NCI-H345 (cell line): ENCODE measurements around the gene METTL15.
"Not testable (repeated sequence)": the region's sequence is repeated elsewhere in the genome, so short reads cannot be mapped to it uniquely, and the experiment has no call there.

ENCODE experiments used
- DNase-seq: peaks from one replicate; lab custom pipeline; 2025; lab: John Stamatoyannopoulos, UW

Gene METTL15

DNA sequence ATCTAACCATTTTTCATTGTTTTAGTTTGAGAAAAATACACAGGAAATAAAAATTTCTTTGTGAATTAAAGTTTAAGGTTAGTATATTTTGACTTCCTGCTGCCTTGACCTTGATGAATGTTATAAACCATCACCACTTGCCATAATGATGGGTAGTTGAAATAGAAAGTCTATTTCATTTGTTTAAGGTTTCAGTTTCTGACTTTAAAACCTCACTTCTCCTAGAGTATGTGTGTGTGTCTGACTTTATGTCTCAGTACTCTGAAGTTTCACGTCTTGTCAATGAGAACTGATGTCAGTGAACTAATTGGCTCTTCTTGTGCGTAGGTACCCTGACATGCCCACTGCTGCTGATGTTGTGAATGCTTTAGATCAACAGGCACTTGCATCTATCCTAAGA, 188.2 kb downstream of the METTL15 start:
- no peak for DNase-seq

DNA sequence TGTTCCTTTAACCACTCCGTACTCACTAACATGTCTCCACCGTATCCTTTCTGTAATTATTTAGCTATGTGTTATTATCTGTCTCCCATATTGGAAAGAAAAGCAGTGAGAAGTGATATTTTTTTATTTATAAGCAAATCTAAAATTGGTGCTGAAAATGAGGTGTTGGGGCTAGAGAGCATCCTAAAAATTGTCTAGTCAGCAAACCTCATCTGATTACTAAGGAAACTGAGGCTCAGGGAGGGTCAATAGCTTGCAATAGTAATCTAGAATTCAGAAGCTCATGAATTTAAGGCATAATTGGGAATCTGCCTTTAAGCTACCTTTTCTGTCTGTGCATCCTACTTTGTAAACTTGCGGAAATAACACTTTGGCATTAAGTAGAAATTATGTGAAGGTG, 190.0 kb downstream of the METTL15 start:
- no peak for DNase-seq

DNA sequence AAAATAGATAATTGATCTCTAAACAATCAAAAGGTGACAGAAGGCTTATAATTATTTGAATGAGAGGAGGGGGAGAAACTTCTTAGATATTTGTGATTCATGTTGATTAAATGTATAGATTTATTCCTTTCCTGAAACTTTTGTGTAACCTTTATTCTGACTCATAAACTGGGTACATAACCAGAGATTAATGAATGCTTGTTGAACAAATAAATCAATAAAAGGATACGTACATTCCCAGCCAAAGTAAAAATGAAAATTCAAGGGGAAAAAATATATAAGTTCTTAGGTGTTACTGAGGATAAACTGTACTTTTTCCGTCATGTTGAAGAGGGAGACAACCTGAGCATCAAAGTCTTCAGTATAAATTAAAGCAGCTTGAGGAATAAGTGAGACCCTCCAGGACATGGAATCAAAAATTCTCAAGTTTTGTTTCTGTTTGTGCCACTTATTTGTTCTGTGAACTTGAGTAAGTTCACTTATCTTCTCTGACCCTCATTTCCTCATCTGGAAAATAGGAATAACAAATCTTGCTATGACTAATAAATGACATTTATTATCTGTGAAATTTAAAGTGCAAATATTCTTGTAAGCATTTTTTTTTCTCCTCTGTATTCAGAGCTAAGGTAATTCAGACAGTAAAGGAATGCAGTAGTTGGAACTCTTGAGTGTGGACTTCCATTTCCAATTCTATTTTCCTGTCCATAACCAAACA, 195.4 kb downstream of the METTL15 start:
- DNase-seq: no peak

DNA sequence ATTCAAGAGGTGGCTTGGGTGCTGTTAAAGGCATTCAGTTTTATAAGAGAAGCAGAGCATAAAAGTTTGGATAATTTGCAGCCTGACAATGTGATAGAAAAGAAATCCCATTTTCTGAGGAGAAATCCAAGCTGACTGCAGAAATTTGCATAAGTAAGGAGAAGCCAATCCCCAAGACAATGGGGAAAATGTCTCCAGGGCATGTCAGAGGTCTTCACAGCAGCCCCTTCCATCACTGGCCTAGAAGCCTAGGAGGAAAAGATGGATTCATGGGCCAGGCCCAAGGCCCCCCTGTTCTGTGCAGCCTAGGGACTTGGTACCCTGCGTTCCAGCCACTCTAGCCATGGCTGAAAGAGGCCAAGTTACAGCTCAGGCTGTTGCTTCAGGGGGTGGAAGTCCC, 207.3 kb downstream of the METTL15 start:
- no peak for DNase-seq

DNA sequence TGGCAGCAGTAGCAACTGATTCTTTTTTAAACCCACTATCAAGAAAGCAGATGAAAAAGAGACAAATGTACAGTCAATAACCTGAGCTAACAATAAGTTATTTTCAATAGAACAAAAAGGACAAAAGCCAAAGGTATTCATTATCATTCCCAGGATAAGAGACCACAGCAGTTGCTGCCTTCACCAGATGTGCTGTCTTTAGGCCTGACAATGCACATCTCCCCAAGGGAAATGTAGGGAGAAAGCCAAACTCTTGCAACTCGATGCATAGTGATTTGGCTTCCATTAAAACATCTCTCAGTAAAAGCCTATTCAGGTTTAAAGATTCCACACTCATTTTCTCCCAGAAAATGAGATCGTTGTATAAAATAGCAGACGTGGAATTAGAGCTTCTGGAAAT, 210.7 kb downstream of the METTL15 start:
- DNase-seq: no peak

DNA sequence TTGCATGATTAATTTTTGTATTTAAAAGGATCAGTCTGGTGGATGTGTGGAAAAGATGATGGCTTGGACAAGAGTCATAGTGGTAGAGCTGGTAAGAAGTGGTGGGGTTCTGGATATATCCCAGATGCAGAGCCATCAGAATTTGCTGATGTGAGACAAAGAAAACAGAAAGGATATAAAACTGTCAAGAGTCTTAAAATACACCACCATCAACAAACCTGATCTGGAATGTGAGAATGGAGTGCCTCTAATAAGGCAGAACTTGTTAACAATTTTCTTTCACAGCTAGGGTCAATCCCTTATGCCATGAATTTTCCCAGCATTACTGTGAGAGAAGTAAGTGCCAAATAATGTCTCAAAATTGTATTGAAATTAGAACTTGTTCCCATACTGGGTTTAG, 215.4 kb downstream of the METTL15 start:
- DNase-seq: no peak

DNA sequence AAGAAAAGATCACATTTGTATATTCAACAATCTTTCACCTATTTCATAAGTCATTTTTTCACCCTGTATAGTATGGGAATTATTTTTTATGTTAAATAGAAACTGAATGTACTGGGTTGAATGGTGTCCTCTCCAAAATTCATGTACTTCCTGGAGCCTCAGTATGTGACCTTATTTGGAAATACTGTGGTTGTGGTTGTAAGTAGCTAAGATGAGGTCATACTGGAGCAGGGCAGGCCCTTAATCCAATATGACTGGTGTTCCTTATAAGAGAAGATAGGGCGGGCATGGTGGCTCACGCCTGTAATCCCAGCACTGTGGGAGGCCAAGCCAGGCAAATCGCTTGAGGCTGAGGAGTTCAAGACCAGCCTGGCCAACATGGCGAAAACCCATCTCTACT, 224.2 kb downstream of the METTL15 start:
- DNase-seq: not testable (repeated sequence)

DNA sequence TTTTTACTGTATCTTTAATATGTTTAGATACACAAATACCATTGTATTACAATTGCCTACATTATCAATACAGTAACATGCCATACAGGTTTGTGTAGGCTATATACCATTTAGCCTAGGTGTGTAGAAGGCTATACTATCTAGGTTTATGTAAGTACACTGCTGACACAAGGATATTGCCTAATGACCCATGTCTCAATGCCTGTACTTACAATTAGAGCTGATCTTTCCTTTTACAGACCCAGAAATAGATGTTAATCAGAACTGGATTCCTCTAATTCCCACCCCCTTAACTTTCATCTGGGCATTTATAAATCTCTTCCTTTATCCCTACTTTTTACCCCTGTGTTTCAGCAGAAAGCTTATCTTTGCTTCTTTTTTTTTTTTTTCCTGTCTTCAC, 229.5 kb downstream of the METTL15 start:
- DNase-seq: no peak

DNA sequence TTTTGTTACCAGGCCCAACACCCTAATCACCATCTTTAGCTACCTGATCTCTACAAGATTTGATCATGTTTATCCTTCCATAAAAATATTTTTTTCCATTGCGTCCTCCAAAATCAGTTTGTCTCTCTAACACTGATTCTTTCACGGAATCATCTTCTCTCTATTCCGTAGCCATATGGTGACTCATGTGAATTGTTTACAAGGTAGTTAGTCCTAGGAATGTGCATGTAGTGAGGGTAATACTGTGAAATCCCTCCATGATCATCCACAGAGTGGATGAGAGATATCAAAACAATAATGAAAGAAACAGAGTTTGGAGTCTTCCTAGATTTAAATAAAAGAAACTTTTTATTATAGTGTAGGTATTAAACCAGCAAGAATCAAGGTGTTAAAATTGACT, 230.2 kb downstream of the METTL15 start:
- DNase-seq: no peak

DNA sequence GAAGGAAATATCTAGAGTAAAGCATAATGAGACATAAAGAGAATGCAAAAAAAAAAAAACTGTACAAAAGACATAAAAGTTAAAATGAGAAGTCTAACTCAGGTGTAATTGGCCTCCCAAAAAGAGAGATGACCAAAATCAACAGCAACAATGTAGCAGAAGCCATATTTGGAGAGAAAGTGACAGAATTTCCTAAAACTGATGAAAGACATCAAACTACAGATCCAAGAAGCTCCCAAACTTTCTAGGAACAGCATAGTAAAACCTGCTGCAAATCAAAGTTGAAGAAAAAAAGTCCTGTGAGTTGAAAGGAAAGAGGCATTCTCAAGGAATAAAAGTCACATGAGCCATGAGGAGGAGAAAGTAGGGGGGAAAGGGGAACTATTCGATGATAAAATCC, 231.3 kb downstream of the METTL15 start:
- no peak for DNase-seq

DNA sequence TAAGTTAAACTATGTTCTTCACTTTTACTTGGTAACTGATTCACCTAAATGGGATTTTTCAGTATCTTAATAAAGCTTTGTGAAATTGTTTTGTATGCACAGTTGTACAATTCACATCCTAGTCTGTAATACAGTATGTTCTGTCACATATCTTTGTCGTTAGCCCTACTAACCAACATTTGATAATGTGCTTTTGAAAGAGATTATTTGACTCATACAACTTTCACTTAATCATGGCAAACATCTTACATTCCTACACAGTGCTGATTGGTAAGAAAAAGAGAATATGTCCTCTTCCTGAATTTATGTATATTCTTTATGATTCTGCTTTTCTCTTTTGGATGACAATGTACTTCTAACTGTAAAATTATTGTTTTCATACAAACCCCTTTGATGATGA, 234.5 kb downstream of the METTL15 start:
- DNase-seq: no peak

DNA sequence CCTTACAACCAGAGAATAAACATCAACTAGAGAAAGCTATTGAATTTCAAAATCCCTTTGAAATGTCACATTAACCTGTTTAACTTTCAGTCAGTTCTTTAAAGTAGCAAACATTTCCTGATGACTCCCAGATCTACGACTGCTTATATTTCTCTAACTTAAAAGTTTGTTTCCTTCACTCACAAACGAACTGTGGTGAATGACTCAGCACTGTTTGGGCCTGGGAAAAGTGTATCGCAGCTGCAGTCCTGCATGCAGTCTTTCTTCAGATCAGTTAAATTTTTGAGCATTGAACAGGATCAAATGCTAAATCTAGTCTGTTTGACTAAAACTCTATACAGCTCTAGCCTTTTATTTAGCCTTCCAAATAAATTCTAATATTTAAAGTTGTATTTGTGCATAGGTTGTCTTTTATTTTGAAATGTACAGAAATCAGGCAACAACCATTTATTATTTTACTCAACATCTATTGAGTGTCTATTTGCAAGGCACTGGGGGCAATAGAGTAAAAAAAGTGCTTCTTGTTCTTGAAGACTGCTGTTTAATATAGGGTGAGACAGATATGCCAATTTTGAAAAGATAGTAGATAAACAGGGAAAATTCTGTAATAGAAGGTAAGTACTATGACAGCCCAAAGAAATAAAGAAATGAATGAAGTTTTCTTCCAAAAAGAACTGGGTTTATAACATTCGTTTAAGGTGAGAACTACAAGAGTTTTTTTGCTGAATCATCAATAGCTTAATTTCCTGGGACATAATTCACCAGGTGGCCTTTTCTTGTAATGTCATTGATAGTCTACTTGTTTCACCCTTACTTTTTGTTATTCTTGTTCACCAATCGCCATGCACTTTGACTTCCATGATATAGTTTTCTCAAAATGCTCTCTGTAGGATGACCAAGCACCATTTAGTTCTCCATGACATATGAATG, 235.4 kb downstream of the METTL15 start:
- DNase-seq: no peak

DNA sequence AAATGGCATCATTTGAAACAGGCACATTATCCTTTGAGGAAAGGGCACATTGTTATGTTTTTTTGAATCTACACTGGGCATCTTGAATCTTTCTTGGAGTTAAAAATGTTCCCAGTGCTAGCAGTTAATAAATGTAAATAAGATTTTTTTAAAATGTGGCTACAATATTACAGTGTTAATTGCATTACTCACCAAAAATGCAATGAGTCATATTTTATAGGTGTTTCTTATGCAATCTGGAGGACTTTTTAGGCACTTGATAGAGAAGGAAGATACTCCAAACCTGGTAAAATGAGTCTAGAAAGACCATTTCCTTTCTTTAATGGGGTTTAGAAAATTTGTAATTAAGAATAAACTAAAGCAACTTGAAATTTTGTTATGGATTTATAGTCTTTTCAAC, 238.0 kb downstream of the METTL15 start:
- DNase-seq: no peak

DNA sequence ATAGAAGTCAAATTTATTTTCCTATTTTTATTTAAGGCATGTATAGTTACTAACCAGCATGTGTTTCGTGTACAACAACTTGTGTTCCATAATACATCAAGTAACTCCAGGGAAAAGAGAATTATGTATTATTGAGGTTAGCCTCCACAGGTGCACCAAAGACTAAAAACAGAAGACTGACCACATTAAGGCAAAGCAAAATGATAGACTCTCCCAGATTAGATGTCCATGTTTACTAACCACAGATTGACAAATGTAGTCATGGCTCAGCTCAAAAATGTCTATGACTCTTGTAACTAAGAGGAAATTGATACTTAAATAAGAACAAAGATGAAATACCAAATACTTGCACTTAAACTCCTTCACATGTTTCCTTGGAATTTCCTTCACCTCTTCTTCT, 238.5 kb downstream of the METTL15 start:
- DNase-seq: no peak

DNA sequence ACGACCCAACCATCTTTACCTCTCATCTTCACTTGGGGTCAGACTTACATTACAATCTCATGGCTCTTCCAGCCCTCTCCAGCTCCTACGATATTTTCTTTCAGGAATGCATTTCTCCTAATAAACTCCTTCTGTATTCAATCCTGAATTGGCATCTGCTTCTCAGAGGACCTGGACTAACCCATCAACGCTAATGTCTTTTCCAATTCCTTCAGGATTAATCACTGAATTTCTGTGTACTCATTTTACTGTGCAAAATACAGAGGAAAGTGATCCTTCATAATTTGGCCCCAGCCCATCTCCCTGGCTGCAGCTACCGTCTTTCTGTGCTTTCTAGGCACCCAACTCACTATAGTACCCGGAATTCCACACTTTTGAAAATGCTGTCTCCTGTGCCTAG, 239.2 kb downstream of the METTL15 start:
- DNase-seq: no peak

DNA sequence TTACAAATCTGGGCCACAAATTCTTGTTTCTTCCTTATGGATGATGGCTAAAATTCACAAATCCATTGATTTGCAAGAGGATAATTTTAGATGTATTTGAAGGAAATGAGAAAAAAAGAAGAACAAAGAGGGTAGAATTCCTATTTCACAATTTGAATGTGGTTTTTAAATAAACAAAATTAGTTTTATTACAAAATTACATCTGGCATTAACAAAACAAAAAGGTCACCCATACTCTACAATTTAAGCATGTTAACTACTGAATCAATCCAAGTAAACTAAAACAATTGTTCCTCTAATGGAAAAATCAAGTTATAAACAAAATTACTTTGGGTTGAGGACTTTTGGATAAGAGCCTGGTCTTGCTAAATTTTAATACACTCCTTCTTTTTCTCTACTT, 242.0 kb downstream of the METTL15 start:
- DNase-seq: no peak

DNA sequence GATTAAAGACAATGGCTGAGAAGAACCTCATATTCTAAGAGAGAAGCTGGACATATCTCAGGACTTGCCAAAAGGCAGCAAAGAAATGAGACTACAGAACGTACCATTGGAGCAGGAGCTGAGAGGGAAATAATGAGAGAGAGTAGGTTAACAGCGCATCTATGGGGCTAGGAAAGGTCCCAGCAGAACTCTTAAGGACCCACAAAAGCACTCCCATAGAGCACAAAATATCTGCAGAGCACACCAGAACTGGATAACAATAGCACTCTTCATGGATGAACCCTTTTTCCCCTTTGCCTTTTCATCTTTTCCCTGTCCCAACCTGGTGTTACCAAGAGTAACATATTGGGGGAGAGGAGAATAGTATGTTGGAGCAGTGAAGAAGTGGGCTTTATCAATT, 245.8 kb downstream of the METTL15 start:
- no peak for DNase-seq

DNA sequence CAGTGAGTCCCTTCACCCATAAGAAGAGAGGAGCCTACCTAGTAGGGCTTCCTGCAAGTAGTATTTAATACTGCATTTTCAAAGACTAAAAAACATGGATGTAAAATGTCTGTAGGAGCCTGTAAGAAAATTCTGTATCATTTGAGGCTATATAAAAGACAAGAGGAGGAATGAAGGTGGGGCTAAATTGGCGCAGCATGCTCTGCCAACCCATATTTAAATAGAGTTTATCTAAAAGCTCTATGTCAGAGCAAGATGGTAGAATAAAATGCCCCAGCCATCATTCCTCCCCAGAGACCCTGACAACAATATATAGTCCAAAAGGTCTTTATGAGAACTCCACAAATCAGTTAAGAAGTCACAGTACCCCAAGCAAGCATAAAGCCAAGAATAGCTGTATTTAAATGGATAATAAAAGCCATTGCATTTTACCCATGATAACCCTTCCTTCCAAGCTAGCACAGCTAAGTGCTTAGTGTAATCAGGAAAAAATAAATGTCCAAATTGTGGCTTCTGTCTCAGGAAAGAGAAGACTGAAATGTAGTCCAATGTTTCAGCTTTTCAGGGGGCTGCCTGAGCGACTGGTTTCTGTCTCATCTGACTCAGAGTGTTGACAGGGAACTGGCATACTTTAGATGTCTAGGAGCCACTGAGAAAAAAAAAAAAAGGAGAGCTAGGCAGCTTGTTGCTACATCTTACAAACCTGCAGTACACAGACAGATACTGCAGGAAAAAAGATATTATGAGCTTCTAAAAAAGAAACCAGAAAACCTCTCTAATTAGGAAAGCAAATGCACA, 258.6 kb downstream of the METTL15 start:
- no peak for DNase-seq

DNA sequence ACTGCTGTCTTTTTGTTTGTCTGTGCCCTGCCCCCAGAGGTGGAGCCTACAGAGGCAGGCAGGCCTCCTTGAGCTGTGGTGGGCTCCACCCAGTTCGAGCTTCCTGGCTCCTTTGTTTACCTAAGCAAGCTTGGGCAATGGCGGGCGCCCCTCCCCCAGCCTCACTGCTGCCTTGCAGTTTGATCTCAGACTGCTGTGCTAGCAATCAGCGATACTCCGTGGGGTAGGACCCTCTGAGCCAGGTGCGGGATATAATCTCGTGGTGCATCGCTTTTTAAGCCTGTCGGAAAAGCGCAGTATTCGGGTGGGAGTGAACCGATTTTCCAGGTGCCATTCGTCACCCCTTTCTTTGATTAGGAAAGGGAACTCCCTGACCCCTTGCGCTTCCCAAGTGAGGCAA, 269.9 kb downstream of the METTL15 start:
- DNase-seq: not testable (repeated sequence)
